IMR-90 (cell line): ENCODE data around the gene MAB21L4. TPM values are rescaled to one million over a fixed set of nuclear protein-coding genes. Genes with fewer than 3 reads are reported as not detected.

ENCODE experiments used
- ATAC-seq: fragments of 200-7000 bp; cut with Tn5 transposase; 2 replicates; pipeline ENCODE4 v1.9.1; 2020; ENCODE audit warnings: low read depth, mild to moderate bottlenecking, moderate library complexity
- BruUV-seq: library from RNA; stranded (reverse); fragments of 400-500 nt; replicated peaks from 2 replicates; lab custom pipeline; 2021; lab: Mats Ljungman, UMichigan
- CTCF ChIA-PET: fragments of 300-600 bp; formaldehyde crosslinking; extraction: SDS; loops from one replicate; lab custom pipeline; 2021; ENCODE audit warnings: antibody characterized with exemption; lab: Yijun Ruan, JAX
- POLR2A ChIA-PET: fragments of 300-600 bp; sonication (Branson Sonifier 250); formaldehyde crosslinking; loops from one replicate; lab custom pipeline; 2022; ENCODE audit warnings: antibody characterized with exemption; ENCODE audit not compliant: unreplicated experiment; lab: Charles Lee
- DNase-seq: peaks from one replicate; pipeline ENCODE4 v3.0.0; 2013
- H2AFZ ChIP-seq: replicated peaks from 2 replicates; pipeline ENCODE3; 2013; ENCODE audit warnings: low read length, mild to moderate bottlenecking; ENCODE audit not compliant: poor library complexity
- H2AK5ac ChIP-seq: 2 replicates; pipeline ENCODE4 v1.6.1; 2013; ENCODE audit warnings: low read depth, low read length, inconsistent platforms
- H2AK9ac ChIP-seq: replicated peaks from 2 replicates; pipeline ENCODE3; 2013; ENCODE audit warnings: mild to moderate bottlenecking, low read depth, low read length, moderate library complexity; ENCODE audit not compliant: poor library complexity
- H2BK120ac ChIP-seq: 2 replicates; pipeline ENCODE4 v1.6.1; 2013; ENCODE audit warnings: low read depth, low read length, inconsistent platforms
- H2BK15ac ChIP-seq: 3 replicates; pipeline ENCODE4 v1.6.1; 2013; ENCODE audit warnings: low read depth, low read length, inconsistent platforms
- H2BK20ac ChIP-seq: 2 replicates; pipeline ENCODE4 v1.6.1; 2013; ENCODE audit warnings: low read depth, mild to moderate bottlenecking, inconsistent platforms, low read length, moderate library complexity
- H2BK5ac ChIP-seq: 2 replicates; pipeline ENCODE4 v1.6.1; 2013; ENCODE audit warnings: mild to moderate bottlenecking, low read depth, low read length, inconsistent platforms; ENCODE audit not compliant: poor library complexity, severe bottlenecking
- H3K14ac ChIP-seq: replicated peaks from 2 replicates; pipeline ENCODE4 v1.6.1; 2013; ENCODE audit warnings: low read depth, low read length, inconsistent platforms
- H3K18ac ChIP-seq: 2 replicates; pipeline ENCODE4 v1.6.1; 2013; ENCODE audit warnings: low read depth, low read length, control low read depth
- H3K23ac ChIP-seq: 2 replicates; pipeline ENCODE4 v1.6.1; 2013; ENCODE audit warnings: low read depth, low read length, inconsistent platforms
- H3K27ac ChIP-seq: 2 replicates; pipeline ENCODE4 v1.5.1; 2013; ENCODE audit warnings: mild to moderate bottlenecking, control low read depth, low read length; ENCODE audit not compliant: insufficient read depth
- H3K27me3 ChIP-seq: 2 replicates; pipeline ENCODE4 v1.6.1; 2013; ENCODE audit warnings: low read length; ENCODE audit not compliant: control insufficient read depth, insufficient read depth
- H3K36me3 ChIP-seq: 2 replicates; pipeline ENCODE4 v1.6.1; 2013; ENCODE audit warnings: low read length, mixed read lengths; ENCODE audit not compliant: control insufficient read depth, insufficient read depth
- H3K4ac ChIP-seq: 2 replicates; pipeline ENCODE4 v1.6.1; 2013; ENCODE audit warnings: low read depth, low read length, inconsistent platforms
- H3K4me1 ChIP-seq: 2 replicates; pipeline ENCODE4 v1.6.1; 2013; ENCODE audit warnings: low read length, mixed read lengths; ENCODE audit not compliant: control insufficient read depth, insufficient read depth
- H3K4me2 ChIP-seq: 2 replicates; pipeline ENCODE4 v1.6.1; 2013; ENCODE audit warnings: low read depth, mild to moderate bottlenecking, control low read depth, low read length, moderate library complexity
- H3K4me3 ChIP-seq: 2 replicates; pipeline ENCODE4 v1.5.1; 2013; ENCODE audit warnings: low read depth, mild to moderate bottlenecking, control low read depth, low read length, moderate library complexity; ENCODE audit not compliant: insufficient read depth
- H3K56ac ChIP-seq: 2 replicates; pipeline ENCODE4 v1.6.1; 2013; ENCODE audit warnings: low read length, inconsistent platforms; ENCODE audit not compliant: insufficient read depth; ENCODE audit errors: extremely low read depth
- H3K79me1 ChIP-seq, 2 experiments: 2 replicates each; pipeline ENCODE4 v1.6.1; 2013; ENCODE audit warnings: low read length in 2 of 2, inconsistent platforms in 1 of 2, low read depth in 1 of 2
- H3K9ac ChIP-seq: 2 replicates; pipeline ENCODE4 v1.6.1; 2013; ENCODE audit warnings: low read depth, low read length, control low read depth
- H3K9me1 ChIP-seq: 2 replicates; pipeline ENCODE4 v1.6.1; 2013; ENCODE audit warnings: low read length, inconsistent platforms; ENCODE audit not compliant: insufficient read depth
- H3K9me3 ChIP-seq: 2 replicates; pipeline ENCODE4 v1.6.1; 2013; ENCODE audit warnings: low read length; ENCODE audit not compliant: control insufficient read depth, insufficient read depth
- H4K20me1 ChIP-seq: 2 replicates; pipeline ENCODE4 v1.6.1; 2013; ENCODE audit warnings: low read length, inconsistent platforms; ENCODE audit not compliant: insufficient read depth
- H4K5ac ChIP-seq: 2 replicates; pipeline ENCODE4 v1.6.1; 2013; ENCODE audit warnings: mild to moderate bottlenecking, low read depth, low read length, control low read depth
- H4K8ac ChIP-seq, 2 experiments: 2 replicates each; pipeline ENCODE4 v1.6.1; 2013; ENCODE audit warnings: low read depth in 2 of 2, low read length in 2 of 2, control low read depth in 1 of 2, inconsistent platforms in 1 of 2
- H4K91ac ChIP-seq: 2 replicates; pipeline ENCODE4 v1.6.1; 2013; ENCODE audit warnings: low read depth, low read length, inconsistent platforms; ENCODE audit not compliant: insufficient read depth
- CEBPB ChIP-seq: IDR thresholded peaks from 2 replicates; pipeline ENCODE4 v1.6.1; 2012; ENCODE audit warnings: low read depth, low read length, improper control_type of control experiment
- ELK1 ChIP-seq: fragments of 150-350 bp; IDR thresholded peaks from 2 replicates; pipeline ENCODE4 v1.6.1; 2016; ENCODE audit warnings: low read depth, mild to moderate bottlenecking, low read length, moderate library complexity, borderline replicate concordance
- MXI1 ChIP-seq: IDR thresholded peaks from 2 replicates; pipeline ENCODE4 v1.6.1; 2012; ENCODE audit warnings: low read depth, mild to moderate bottlenecking, low read length, moderate library complexity, borderline replicate concordance
- USF2 ChIP-seq: fragments of 150-350 bp; IDR thresholded peaks from 2 replicates; pipeline ENCODE4 v1.6.1; 2017; ENCODE audit warnings: mild to moderate bottlenecking, antibody characterized with exemption, low read length, low read depth
- WGBS, 2 experiments: methylation state at CpG; one replicate each; pipeline versions ENCODE4 v1.1.5 to v1.1.7; 2013; ENCODE audit warnings: missing lambda C conversion rate in 2 of 2; ENCODE audit not compliant: insufficient read length in 1 of 2; ENCODE audit errors: extremely low coverage in 2 of 2; 5-methylcytosine and 5-hydroxymethylcytosine counted together
- dilution Hi-C: fragments of 300-500 bp; cut with HindIII; formaldehyde crosslinking; loops from one replicate; pipeline ENCODE4 v1.14.3; 2018; ENCODE audit warnings: low sequenced_read_pairs; ENCODE audit not compliant: unreplicated experiment
- in situ Hi-C: fragments of 300-500 bp; cut with MboI; formaldehyde crosslinking; loops from 3 replicates; pipeline ENCODE4 v1.14.3; 2019; ENCODE audit warnings: low sequenced_read_pairs, inconsistent platforms, mixed read lengths
- intact Hi-C: fragments of 100-400 bp; cut with micrococcal nuclease; formaldehyde crosslinking; loops from 2 replicates; pipeline ENCODE4 v1.10.0; 2022
- polyA plus RNA-seq, 3 experiments: library from polyadenylated mRNA; depleted of rRNA; stranded (reverse); fragments of >200 nt; gene quantifications; 2 replicates each; pipeline ENCODE4 v1.2.3, GENCODE V29; 2012; ENCODE audit warnings: low replicate concordance in 1 of 3
- total RNA-seq: library from RNA; depleted of rRNA; stranded (reverse); fragments of >200 nt; gene quantifications from 2 replicates; pipeline ENCODE4 v1.2.3, GENCODE V29; 2012

MAB21L4 gene
- total and polyA plus RNA-seq, 2 of the 4 experiments (the other 2 are of a cell fraction): not detected

DNA sequence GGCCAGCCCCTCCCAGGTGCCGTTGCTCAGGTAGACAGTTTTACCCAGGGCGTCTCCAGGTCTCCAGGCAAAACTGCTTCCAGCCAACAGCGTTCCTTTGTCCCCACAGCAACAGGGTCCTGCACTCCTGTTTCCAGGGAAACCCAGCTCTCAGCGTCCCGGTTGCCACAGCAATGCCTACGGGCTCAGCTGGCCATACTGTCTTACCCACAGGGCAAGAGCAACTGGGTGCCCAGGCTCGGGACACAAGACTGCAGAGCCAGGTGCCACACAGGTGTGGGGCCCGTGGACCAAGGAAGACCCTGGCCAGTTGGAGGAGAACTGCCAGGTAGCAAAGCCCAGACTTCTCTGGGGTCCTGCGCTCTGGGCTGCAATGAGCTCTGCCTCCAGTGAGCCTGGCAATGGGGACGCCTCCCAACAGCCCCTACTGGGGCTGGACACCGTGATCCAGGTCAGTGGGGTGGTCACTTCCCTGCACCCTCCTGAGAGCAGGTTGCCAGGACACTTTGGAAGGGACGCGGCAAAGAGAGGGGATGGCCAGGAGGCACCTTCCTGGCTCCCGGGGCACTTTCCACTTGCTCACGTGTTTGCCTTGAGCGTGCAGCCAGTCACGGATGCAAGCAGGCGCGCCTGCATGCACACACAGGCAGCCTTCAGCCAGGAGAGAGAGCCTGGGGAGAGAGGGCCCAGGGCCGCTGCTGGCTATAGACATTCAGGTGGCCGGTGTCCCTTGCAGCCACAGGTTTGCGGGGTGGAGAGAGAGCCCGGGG, 10.4 kb upstream of the MAB21L4 start, which contains the start of gene CROCC2:
Gene CROCC2 (plus strand): TSS at position 196 of the 770 bp plus-strand sequence. CDS start 178 bp downstream, at position 374.
- no peak within 1 kb of the TSS for H2BK15ac ChIP-seq
- no peak within 1 kb of the TSS for H2BK5ac ChIP-seq
- H3K14ac ChIP-seq: no peak within 1 kb of the TSS
- no peaks in the 10 kb centered on the region for H3K79me1 ChIP-seq
- H2BK20ac ChIP-seq: no peak within 1 kb of the TSS
- TF ChIP-seq CEBPB (no peak), ELK1 (no peak), USF2 (no peak), MXI1 (no peak)
- H3K23ac ChIP-seq: no peak within 1 kb of the TSS
- in situ Hi-C loops (no loop called here), dilution Hi-C loops (no loop called here), intact Hi-C loops (no loop called here)
- H3K4me1 ChIP-seq: no peaks in the 10 kb centered on the region
- H3K18ac ChIP-seq: no peak within 1 kb of the TSS
- H3K4me3 ChIP-seq: no peak within 1 kb of the TSS
- no peak within 1 kb of the TSS for H2BK120ac ChIP-seq
- peaks cover 8% of the 10 kb centered on the region; the same call in 1 of the 2 replicates for H3K27me3 ChIP-seq
- no peak within 1 kb of the TSS for H4K91ac ChIP-seq
- no peak within 1 kb of the TSS for H3K4ac ChIP-seq
- no peak within 1 kb of the TSS for H3K4me2 ChIP-seq
- H2AK5ac ChIP-seq: no peak within 1 kb of the TSS
- H3K9me1 ChIP-seq: no peaks in the 10 kb centered on the region
- H3K56ac ChIP-seq: no peak within 1 kb of the TSS
- H4K5ac ChIP-seq: no peak within 1 kb of the TSS
- peak within 1 kb of the TSS; percentile 28 for H2AK9ac ChIP-seq
- no peak within 1 kb of the TSS for H3K27ac ChIP-seq
- H4K20me1 ChIP-seq: no peaks in the 10 kb centered on the region
- POLR2A ChIA-PET: no interaction called here
- H3K9ac ChIP-seq: no peak within 1 kb of the TSS
- no peak for ATAC-seq
- DNase-seq: no peak
- CTCF ChIA-PET: no interaction called here
- BruUV-seq: no TSS peak
- H4K8ac ChIP-seq: no peak within 1 kb of the TSS
- H2AFZ ChIP-seq: no peak within 1 kb of the TSS
- H3K36me3 ChIP-seq: no peaks in the 10 kb centered on the region
- 51% methylated on average over 9 of the region's 23 CpGs; no CpG with 5 or more reads in 1 of the 2 experiments for WGBS, 2 experiments
- H3K9me3 ChIP-seq: no peaks in the 10 kb centered on the region
